HL-60/S4 treated with phorbol 12-myristate 13-acetate at 8.2 ng/mL for 4 days and 3 days (cell line): ENCODE results near the gene MGRN1.
"Not testable (repeated sequence)": the region's sequence is repeated elsewhere in the genome, so short reads cannot be mapped to it uniquely, and the experiment has no call there.

Source experiments
- in situ Hi-C: fragments of 300-500 bp; cut with MboI; formaldehyde crosslinking; loops from 2 replicates; pipeline ENCODE4 v1.15.0; 2022; ENCODE audit warnings: low sequenced_read_pairs

Gene MGRN1

DNA sequence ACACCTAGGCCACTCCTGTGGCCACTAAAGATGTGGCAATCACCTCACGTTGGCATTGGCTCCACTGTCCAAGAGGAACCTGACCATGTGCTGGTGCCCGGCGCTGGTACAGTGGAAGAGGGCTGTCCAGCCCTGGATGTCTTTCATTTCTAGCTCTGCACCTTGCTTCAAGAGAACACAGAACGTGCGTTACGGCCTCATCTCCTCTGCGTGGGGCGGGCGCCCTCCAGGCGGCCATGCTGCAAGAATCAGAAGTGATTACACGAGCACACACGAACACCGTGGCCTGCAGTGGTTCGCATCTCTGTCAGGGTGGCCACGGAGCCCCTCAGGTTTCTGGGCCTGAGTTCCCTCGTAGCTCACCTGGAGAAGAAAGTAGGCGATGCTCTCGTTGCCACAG lies 102.0 kb downstream of the MGRN1 start:
- in situ Hi-C loops: no loop called here

GRCh38 chr16:4728676-4729075 lies 104.0 kb downstream of the MGRN1 start:
- in situ Hi-C loops: no loop called here

GRCh38 chr16:4729876-4730275 lies 105.2 kb downstream of the MGRN1 start:
- in situ Hi-C loops: no loop called here

DNA sequence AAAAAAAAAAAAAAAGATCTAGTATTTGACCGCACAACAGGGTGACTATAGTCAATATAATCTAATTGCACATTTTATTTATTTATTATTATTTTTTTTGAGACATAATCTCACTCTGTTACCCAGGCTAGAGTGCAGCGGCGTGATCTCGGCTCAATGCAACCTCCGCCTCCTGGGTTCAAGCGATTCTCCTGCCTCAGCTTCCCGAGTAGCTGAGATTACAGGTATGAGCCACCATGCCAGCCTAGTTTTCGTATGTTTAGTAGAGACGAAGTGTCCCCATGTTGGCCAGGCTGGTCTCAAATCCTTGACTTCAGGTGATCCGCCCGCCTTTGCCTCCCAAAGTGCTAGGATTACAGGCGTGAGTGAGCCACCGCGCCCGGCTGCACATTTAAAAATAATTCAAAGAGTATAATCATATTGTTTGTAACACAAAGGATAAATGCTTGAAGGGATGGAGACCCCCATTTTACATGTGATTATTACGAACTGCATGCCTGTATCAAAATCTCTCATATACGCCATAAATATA lies 108.7 kb downstream of the MGRN1 start:
- in situ Hi-C loops: no loop called here

DNA sequence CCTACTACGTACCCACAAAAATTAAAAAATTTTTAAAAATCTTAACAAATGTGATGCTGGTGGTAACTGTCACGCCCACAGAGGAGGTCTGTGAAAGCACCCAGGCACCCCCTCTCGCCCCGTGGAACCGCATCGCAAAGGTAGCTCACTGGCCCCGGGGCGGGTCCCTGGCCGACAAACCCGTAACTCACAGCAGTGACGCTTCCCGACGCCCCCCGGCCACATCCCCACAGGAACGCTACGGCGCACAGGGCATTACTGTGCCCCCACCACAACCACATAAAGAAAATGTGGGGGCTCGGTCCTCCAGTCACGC lies 109.1 kb downstream of the MGRN1 start:
- in situ Hi-C loops: no loop called here

DNA sequence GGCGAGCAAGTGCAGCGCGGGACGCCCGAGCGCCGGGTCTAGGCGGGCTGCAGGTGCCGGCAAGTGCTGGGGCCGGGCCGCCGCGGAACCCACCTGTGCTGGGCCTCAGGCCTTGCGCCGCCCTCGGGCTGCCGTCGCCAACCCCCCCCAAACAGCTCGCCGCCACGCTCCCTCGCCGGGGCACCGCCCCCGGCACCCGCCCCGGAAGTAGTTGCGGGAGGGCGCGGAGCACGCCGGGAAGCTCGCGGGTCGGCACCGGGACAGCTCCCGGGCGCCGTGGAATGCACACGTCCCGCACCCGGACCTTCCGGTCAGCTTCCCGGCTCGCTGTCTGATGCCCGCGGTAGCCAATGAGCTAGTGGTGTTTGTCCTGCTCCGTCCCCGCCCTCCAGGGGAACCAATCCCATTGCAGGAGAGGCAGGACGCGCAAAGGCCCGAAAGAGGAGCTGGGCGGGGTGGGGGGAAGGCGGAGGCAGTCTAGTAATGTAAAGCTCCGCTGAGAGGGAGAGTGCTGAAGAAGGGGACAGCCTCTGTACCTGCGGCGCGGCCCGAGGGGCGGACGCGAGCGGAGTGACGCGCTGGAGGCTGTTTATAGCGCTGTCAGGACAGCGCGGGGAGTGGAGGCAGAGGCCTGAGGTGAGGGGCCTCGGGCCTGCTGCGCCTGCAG lies 109.6 kb downstream of the MGRN1 start, which contains the start of the genes ANKS3 and DNAAF8:
ANKS3 (minus strand) TSS at position 209 of the 667 bp plus-strand sequence. CDS start 4,122 bp downstream, outside the sequence.
DNAAF8 (plus strand) TSS at position 475 of the 667 bp plus-strand sequence. CDS start 1,978 bp downstream, outside the sequence.
- in situ Hi-C loops: no loop called here

DNA sequence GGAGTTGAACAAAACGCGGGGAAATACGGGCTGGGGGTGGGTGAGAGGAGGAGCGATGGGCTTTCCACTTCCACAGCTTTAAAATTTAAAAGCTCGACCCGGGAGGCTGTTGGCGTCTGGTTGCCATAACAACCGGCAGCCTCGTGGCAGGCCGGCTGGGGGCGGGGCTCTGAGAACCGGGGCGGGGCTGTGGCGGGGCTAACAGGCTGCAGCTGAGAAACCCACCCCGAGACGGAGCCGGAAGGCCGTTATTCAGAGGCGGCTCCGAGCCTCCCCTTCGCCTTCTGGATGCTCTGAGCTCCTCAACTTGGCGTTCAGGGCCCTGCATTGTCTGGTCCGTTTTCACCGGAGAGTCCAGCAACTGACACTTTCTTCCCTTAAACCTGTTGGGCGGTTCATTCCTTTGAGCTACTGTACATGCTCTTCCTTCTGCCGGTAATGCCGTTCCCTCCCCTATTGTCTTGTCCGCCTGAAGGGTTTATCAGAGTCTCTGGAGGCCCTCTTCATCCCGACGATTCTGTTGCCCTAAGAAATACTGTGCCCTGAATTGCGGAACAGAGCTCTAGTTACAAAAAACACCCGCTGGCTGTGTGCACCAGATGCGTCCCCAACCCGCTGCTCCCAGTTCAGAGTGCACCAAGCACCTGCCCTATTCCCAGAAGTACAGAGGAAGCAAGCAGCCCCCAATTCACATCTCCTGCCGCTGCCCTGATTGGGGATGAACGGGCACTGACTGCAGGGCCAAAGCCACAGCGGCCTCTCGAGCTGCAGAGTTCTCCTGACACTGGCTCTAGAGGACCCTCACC lies 110.3 kb downstream of the MGRN1 start:
- in situ Hi-C loops: no loop called here

DNA sequence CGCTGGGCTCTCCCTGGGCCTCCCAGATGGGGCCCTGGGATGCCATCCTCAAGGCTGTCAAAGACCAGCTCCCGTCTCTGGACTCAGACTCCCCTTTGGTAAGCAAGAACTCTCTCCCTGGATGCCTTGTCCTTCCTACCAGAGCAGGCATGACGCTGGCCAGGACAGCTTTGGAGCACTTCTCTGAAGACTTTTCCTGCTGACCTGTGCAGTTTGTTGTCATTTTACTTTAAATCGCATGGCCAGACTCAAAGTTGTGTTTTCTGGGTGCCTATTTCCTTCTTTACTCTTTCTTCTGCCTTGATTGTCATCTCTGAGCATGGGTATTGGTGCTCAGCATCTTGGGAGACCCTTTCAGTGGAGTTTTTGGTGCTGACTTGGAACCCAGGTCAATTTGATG lies 111.9 kb downstream of the MGRN1 start:
- in situ Hi-C loops: no loop called here

GRCh38 chr16:4737545-4737944 lies 112.9 kb downstream of the MGRN1 start:
- in situ Hi-C loops: no loop called here

GRCh38 chr16:4738370-4738769 lies 113.7 kb downstream of the MGRN1 start:
- in situ Hi-C loops: not testable (repeated sequence)
